Esophagus squamous epithelium (tissue), 4 donors: ENCODE measurements around the gene LEF1.

Experiments used
- POLR2A ChIP-seq, 4 donors: fragments of 450-650 bp; IDR thresholded peaks; one replicate each; pipeline ENCODE4 v1.6.1; 2017; ENCODE audit warnings: antibody characterized with exemption in 4 of 4, mild to moderate bottlenecking in 4 of 4, moderate library complexity in 3 of 4
- TF ChIP-seq, protein P1 (sequence below), 6 experiments: fragments of 450-650 bp in 4 of 6; fragments of 200-600 bp in 2 of 6; sonication (generic) in 2 of 6; IDR thresholded peaks; one replicate each; pipeline ENCODE4 v1.5.1; 2016 to 2019; ENCODE audit warnings: antibody characterized with exemption in 6 of 6, mild to moderate bottlenecking in 4 of 6, moderate library complexity in 4 of 6

DNA sequence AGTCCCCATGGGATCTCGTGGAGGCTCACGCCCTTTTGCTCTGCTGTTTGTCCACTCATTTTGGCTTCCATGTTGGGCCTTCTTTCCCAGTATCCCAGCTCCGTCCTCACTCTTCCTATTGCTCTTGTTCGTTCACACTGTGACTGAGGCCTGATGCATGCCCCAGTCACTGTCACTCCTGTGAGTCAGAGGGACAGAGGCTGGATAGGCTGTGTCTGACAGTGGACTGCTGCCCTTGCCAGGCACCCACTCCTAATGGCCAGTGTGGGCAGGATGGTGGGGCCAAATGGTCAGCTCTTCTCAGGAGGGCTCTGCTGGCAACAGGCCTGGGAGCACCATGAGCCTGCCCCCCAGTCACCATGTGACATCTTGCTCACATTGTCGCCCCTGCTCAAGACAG lies 139.0 kb downstream of the LEF1 start:
- TF ChIP-seq, protein P1, sequence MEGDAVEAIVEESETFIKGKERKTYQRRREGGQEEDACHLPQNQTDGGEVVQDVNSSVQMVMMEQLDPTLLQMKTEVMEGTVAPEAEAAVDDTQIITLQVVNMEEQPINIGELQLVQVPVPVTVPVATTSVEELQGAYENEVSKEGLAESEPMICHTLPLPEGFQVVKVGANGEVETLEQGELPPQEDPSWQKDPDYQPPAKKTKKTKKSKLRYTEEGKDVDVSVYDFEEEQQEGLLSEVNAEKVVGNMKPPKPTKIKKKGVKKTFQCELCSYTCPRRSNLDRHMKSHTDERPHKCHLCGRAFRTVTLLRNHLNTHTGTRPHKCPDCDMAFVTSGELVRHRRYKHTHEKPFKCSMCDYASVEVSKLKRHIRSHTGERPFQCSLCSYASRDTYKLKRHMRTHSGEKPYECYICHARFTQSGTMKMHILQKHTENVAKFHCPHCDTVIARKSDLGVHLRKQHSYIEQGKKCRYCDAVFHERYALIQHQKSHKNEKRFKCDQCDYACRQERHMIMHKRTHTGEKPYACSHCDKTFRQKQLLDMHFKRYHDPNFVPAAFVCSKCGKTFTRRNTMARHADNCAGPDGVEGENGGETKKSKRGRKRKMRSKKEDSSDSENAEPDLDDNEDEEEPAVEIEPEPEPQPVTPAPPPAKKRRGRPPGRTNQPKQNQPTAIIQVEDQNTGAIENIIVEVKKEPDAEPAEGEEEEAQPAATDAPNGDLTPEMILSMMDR (IDR thresholded peaks at IDR 0.05) = no peak
- no peak for TF ChIP-seq POLR2A (IDR thresholded peaks at IDR 0.05)
